Posterior cingulate gyrus (tissue), 11 donors: ENCODE results near the gene SCYGR1.
"Not testable (repeated sequence)": the region's sequence is repeated elsewhere in the genome, so short reads cannot be mapped to it uniquely, and the experiment has no call there.

Experiments
- DNase-seq, 10 donors: peaks; one replicate each; pipeline versions ENCODE4 v3.0.0 to v3.0.0-alpha.2; 2020 to 2021; ENCODE audit warnings: mixed read lengths in 3 of 10
- intact Hi-C: fragments of 100-400 bp; cut with DNase I; formaldehyde crosslinking; loops from one replicate; pipeline ENCODE4 v1.15.1; 2023

SCYGR1 gene, protein sequence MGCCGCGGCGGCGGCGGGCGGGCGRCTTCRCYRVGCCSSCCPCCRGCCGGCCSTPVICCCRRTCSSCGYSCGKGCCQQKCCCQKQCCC

DNA sequence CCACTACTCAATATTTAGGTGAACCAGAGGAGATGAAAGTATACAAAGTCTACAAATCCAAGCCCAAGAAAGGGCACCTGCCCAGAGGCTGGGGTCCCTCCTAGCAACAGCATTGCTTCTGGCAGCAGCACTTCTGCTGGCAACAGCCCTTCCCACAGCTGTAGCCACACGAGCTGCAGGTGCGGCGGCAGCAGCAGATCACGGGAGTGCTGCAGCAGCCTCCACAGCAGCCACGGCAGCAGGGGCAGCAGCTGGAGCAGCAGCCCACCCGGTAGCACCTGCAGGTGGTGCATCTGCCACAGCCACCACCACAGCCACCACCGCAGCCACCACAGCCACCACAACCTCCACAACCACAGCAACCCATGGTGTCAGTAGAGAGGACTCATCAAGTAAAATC, at the start of gene SCYGR1:
SCYGR1 (minus strand) TSS at position 367 of the 400 bp plus-strand sequence; CDS start at position 367, 0 bp downstream.
- DNase-seq, intact Hi-C loops: not testable (repeated sequence)

DNA sequence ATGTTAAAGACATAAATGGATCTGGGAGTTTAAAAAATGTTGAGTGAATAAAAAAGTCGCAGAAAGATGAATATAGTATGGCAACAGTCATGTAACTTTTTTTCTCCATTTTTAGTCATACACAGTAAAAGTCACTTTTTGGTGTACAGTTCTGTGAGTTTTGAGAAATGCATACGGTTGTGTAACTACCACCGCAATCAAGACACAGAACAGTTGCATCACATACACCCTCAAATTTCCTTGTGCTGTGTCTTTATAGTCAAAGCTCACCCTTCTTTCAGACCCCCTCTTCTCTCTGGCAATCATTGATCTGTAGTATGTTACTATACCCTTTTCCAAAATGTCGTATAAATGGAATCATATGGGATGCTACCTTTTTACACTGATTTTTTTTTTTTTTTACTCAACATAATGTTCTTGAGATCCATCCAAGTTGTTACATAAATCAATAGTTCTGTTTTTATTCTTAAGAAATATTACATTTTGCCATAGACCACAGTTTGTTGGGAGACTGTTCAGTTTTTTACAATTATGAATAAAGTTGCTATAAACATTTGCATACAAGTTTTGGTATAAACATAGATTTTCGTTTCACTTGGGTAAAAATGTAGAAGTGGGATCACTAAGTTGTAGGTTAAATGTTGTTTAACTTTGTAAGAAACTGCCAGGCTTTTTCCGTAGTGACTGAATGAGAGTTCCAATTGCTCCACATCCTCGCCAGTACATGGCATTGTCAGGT, 48.9 kb upstream of the SCYGR1 start:
- intact Hi-C loops, result no loop called here
- DNase-seq, result no peak

DNA sequence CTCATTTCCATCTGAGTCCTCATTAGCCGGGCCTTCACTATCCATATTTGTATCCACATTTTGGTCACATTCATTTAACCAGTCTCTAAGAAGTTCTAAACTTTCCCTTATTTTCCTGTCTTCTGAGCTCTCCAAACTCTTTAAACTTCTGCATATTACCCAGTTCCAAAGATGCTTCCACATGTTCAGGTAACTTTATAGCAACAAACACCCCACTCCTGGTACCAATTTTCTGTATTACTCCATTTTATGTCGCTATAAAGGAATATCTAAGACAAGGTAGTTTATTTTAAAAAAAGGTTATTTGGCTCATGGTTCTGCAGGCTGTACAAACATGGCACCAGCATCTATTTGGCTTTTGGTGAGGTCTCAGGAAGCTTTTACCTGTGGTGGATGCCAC, 45.4 kb upstream of the SCYGR1 start:
- DNase-seq, result no peak
- intact Hi-C loops, result no loop called here

DNA sequence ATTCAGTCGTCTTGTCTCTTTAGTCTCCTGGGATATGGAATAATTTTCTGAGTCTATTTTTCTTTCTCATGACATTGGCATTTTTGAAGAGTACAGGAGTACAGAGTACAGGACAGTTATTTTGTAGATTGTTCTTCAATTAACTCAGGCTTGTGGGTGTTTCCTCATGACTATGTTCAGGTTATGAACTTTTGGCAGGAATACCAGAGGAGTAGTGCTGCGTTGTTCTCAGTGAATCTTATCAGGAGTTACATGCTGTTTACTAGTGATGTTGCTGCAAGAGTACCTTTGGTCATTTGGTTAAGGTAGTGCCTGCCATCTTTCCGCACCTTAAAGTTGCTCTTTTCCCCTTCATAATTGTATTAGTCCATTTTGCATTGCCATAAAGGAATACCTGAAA, 42.9 kb upstream of the SCYGR1 start:
- no peak for DNase-seq
- intact Hi-C loops, result no loop called here

DNA sequence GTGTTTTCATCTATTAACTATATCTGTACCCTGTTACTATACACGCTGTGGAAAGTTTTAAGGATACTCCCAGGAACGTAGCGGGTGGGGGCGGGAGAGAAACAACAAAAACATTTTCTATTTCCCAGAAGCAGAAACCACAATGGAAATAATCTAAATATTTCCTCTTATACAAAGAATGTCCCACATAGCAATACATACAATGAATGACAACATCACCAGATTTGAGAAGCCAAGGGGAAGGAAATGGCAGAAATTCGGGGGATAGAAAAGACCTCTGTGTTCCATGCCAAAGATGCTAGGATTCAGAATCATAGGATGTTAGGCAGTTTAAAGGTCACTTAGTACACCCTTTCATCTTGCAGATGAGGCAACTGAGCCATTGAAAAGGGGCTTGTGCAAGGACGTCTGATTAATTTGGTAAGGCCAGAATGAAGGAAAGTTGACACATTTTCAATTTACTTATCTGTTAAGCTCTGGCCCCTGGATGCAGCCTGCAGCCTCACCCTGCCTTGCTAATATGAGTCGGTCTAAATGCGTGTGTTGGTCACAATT, 41.1 kb upstream of the SCYGR1 start:
- intact Hi-C loops, result no loop called here
- DNase-seq, result no peak

DNA sequence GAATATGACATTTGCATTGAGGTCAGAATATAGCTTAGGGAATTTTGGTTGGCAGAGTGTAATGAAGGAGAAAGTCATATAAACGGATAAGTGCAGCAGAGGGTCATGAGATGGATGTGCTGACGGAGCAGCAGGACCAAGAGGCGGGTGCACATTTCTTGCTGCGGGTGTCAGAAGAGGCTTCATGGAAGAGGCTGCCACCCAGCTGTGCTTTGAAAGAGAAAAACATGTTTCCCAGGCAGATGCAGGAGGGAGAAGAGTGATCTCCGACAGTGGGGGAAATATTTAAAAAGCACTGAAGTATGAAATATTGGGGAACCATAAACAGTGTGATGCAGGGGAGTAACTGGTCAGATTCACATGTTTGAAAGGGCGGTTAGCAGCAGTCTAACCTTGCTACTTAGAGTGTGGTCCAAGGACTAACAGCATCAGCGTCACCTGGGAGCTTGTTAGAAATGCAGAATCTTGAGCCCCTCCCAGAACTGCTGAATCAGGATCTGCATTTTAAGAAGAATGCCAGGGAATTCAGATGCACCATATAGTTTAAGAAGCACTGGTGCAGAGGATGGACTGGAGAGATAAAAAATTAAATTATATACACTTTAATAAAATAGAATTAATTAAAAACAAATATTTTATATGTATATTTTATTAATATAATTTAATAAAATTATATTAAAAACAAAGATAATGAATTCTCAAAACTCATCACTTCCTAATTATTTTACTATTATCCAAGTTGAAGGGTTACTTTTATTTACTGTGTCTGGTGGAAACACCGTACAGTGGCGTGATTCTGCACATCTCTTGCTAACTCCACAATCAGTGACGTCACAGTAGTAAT, 36.1 kb upstream of the SCYGR1 start:
- intact Hi-C loops, result no loop called here
- DNase-seq, result peak in 2 of 10 donors; percentile 14 to 84

DNA sequence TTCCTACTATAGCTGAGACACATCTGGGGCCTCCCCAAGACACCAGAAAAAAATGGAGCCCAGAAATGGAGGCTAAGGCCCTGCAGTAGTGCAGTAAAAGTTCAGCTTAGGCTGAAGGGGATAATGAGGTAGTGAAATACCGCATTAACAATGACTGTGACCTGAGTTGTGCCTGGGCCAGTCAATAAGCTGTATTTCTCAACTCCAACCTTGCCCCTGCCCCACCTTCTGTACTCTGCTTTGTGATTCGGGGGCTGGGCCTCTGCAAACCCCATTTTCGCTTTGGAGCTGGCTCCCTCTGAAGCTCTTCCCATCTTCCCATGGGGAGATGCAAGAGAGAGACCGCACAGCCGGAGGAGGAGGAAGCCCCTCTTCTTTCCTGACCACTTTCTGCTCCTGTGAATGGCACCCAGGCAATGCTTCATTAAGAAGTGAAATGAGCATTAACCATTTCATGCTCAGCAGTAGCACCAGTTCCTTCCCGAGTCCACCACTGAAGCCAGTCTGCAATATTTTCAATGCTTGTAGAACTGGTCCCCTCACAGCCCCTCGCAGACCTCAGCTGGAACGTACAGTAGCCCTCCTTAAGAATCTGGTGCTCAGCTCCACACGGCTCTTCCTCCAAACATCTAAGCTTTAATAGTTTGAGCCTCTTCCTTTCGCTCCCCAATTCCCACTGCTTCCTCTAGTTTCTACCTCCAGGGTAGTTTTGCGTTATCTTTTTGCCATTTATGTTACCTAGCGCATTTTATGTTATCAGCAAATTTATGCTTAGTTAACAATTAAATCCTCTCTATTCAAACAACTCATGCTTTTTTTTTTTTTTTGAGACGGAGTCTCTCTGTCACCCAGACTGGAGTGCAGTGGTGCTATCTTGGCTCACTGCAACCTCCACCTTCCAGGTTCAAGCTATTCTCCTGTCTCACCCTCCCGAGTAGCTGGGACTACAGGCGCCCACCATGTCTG, 32.6 kb upstream of the SCYGR1 start:
- intact Hi-C loops, result no loop called here
- DNase-seq, result no peak

DNA sequence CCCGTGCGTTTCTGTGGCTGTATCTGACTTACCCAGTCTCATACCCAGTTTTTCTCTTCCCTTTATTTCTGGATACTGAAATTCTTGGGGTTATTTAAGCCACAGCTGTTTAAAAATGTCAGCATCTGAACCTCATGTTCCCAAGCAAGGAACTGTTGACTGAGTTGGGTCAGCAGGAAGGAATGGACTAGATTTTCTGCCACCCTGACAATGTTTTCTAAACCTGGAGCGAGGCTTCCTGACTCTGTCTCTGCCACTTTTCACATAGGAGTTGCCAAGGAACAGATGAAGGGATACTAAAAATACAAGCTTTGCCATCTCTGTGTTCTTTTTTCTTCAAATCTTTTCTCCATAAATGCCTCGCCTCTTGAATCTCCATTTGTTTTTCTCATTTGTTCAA, 29.0 kb upstream of the SCYGR1 start:
- intact Hi-C loops, result no loop called here

DNA sequence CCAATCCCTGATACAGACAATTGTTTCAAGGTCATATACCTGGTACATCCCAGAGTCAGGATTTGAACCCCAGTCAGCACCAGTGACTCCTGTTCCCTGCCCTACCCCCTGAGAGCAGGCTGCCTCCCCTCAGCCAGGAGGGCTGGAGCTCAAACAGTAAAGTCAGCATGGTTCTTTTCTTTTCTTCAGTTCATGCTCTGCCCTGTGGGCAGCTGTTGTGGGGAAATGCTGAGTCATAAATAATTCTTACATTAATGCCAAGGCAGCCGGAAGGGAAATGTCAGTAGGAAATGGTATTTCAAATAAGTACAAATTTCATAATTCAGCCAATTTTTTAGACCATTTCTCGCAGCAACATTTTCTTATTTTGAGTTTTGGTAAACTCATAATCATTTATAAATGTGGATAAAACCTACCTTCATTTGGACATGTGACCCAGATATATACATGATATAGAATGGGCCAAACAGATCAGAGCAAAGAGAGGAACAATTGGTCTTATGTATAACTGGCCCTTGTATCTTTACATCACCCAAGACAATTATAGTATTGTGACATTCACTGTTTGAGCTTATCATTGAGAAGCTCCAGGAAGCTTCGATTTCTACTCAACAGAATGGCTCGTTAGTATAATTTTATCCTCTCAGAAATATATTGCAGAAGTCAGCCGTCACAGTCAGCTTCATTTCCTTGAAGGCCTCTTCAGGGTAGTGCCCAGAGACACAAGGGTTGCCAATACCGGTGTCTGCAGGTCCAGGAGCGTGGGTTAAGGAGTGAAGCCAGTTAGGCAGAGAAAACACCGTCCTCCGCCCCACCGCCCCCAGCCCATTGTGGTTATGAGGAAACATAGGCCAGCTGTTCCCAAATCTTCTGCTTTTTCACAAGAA, 28.0 kb upstream of the SCYGR1 start:
- no peak for DNase-seq
- intact Hi-C loops, result no loop called here

More for the DNA sequence above, 29.0 kb upstream of the SCYGR1 start:
- no peak for DNase-seq

DNA sequence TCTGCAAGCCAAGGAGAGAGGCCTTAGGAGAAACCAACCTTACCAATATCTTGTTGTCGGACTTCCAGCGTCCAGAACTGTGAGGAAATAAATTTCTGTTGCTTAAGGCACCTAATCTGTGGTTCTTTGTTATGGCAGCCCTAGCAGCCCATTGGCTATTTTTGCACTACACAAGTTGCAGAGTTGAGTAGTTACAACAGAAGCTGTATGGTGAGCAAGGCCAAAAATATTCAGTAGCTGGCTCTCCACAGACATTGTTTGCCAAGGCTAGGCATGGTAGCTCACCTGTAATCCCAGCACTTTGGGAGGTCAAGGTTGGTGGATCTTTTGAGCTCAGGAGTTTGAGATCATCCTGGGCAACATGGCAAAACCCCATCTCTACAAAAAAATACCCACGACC, 27.1 kb upstream of the SCYGR1 start:
- DNase-seq, result no peak
- intact Hi-C loops, result no loop called here

DNA sequence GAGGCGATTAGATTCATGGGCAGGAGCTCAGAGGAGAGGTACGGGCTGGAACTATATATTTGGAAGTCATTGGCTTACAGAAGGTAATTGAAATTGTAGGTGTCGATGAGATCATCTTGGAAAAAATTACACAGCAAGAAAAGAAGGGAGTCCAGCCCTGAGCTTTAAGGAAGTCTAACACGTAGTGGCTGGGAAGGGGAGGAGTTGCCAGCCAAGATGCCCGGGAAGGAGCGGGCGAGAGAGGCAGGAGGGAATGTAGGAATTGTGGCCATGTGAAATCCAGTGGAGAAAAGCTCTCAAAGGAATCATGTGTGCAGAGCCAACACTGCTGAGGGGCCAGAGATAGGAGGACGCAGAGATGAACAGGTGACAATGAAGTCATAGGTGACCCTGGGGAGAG, 25.6 kb upstream of the SCYGR1 start:
- no peak for DNase-seq
- intact Hi-C loops, result no loop called here

DNA sequence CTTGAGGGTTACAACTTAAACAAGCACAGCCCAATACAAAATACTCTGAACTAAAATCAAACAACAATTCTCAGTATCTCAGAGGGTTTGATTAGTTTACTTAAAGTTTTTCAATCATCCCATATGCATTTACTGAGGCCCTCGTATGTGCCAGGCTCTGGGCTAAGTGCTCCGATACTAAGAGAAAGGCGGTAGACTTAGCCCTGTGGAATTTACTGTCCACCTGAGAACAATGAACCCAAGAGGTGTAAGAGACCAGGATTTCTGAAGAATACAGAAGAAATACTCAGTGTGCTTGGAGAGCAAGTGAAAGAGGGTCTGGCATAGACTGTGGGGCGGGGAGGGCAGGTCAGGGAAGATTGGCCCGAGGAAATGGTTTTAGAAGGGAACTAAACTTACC, 25.1 kb upstream of the SCYGR1 start:
- intact Hi-C loops, result no loop called here
- DNase-seq, result no peak

DNA sequence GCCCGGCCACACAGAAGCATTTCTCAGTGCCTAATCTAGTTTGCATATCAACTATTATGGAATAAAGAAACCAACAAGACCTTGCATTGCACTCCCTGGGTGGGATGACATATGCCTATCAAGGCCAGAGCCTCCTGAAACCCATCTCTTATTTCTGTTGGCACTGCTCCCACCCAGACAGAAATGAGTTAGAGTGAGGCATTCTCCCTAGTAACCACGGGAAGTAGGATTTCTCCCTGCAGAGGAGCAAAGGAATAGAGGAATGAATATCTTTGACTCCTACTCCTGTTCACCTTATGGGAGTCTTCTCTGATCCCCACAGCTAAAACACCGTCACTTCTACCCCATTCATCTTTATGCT, 24.2 kb upstream of the SCYGR1 start:
- no peak for DNase-seq
- intact Hi-C loops, result no loop called here

DNA sequence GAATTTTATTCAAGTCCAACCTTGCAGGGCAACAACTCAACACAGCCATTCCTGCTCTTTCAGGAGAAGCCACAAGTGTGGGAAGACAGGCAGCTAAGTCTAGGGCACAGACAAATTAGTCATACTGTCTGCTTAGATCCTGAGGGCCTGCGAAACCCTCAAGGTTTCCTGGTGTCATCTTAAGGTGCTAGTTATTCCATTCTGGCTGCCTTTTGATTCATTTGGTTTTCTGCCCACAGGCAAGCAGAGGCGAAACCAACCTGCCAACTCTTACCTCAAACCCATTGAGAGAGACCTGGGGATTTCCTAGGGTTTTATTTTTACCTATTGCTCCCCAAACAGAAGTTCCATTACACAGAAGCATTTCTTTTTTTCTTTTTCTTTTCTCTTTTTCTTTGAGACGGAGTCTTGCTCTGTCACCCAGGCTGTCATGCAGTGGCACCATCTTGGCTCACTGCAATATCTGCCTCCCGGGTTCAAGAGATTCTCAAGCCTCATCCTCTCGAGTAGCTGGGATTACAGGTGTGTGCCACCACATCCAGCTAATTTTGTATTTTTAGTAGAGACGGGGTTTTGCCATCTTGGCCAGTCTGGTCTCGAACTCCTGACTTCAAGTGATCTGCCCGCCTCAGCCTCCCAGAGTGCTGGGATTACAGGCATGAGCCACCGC, 23.7 kb upstream of the SCYGR1 start:
- no peak for DNase-seq
- intact Hi-C loops, result no loop called here

DNA sequence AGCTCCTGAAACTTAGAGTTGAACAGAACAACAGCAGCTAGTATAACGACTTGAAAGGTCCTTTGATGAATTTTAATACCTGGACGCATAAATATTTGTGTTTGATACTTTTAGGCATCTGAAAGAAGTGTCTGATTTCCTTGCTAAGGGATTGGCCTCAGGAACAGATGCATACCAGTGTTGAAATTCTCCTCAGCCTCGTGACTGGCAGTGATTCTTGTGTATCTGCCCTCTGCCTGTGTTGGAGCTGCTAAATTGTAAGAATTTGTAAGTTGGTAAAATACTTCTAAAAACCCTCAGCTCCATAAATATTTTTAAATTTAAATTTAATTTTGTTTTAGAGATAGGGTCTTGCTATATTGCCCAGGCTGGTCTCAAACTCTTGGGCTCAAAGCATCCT, 22.4 kb upstream of the SCYGR1 start:
- DNase-seq, result no peak
- intact Hi-C loops, result no loop called here

DNA sequence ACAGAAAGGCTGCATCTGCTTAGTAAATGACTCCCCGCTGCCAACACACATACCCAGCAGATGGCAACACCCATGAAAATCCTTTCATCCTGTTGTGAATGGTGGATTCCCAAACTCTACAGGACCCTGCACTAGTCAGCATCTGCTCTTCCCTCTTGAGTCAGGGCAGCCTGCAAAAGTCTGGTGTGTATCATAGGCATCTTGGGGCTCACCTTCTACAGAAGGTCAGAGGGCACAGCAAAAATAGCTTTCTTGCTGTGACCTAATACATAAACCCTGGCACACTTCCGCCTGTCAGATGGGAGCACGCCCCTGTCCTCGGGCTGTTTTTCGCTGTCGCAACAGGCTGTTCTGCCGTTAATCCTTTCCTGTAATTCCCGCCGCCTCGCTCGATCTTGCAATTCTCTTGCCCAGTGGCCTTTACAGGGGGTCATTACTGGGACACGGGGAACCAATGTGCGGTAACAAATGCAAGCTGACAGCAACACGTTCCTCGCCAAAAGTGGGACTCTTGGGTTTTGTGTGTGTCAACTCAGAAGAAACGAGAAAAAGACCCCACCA, 19.9 kb upstream of the SCYGR1 start:
- DNase-seq, result peak in 2 of 10 donors; percentile 44 to 81
- intact Hi-C loops, result loop anchor here (2.0 kb wide), 2 partner anchors 65 to 359 kb away; partner anchors contain the start of gene AGFG1

DNA sequence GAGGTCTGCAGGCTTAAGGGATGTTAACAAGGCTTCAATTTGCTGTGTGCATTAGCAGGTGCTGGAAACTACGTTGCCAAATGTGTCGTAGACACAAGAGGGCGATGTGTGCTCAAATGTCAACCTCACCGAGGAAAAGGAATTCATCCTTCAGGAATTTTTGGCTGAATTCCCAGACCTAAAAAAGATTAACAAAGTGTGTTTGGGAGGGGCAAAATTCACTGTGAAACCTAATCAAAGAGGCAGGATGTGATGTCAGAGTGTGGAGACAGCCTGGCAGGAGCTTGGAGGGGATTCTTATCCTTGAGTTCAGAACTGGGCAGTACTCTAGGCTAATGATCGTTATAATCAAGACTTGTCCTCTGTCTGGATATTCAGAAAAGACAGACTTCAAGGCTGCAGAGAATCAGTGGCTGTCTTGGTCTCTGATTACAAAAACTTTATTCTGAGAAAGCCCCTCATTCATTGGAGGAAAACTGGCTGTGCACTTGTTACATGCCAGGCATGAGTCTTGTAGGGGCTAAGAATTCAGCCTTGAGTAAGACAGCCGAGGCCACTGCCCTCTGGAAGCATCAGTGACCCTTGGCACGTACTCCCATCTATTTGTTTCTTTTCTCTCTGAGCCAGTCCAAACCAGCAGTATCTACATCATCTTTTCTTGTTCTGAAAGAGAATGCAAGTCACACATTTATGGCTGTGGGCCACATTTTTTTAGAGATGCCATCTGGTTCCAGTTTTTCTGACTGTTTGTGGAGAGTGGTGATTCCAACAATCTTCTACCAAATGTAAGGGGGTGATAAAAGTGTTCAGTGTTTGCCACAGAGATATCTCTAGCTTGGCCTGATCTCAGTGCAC, 18.7 kb upstream of the SCYGR1 start:
- intact Hi-C loops, result loop anchor here (2.0 kb wide), 2 partner anchors 66 to 360 kb away; partner anchors contain the start of gene AGFG1
- DNase-seq, result peak in 6 of 10 donors; percentile 37 to 90 (median 43)
